Keratinocyte (primary cell): ENCODE results near the gene DNAJC7. TPM values are rescaled to one million over a fixed set of nuclear protein-coding genes. Genes with fewer than 3 reads are reported as not detected.

Source experiments
- DNase-seq: peaks from one replicate; pipeline ENCODE4 v3.0.0-alpha.2; 2011; ENCODE audit warnings: low read depth, missing footprints, low spot score
- FAIRE-seq: peaks from 2 replicates; lab custom pipeline; 2011; peaks lifted over from hg19 to GRCh38; lab: Jason Lieb, UNC
- H2AFZ ChIP-seq: 2 replicates; pipeline ENCODE4 v1.6.0; 2012; ENCODE audit warnings: low read length, control low read depth, inconsistent platforms; ENCODE audit not compliant: control insufficient read depth
- H3K27ac ChIP-seq: 2 replicates; pipeline ENCODE4 v1.5.1; 2011; ENCODE audit warnings: low read length; ENCODE audit not compliant: control insufficient read depth, insufficient read depth
- H3K27me3 ChIP-seq: 3 replicates; pipeline ENCODE4 v1.6.0; 2011; ENCODE audit warnings: low read length; ENCODE audit not compliant: control insufficient read depth, insufficient read depth; ENCODE audit errors: extremely low read depth
- H3K36me3 ChIP-seq, 2 experiments: 2 replicates in 1 of 2; 3 replicates in 1 of 2; pipeline ENCODE4 v1.5.1; 2011; ENCODE audit warnings: low read length in 2 of 2, mild to moderate bottlenecking in 1 of 2; ENCODE audit not compliant: control insufficient read depth in 2 of 2, insufficient read depth in 2 of 2; ENCODE audit errors: extremely low read depth in 1 of 2
- H3K4me1 ChIP-seq: 3 replicates; pipeline ENCODE4 v1.5.1; 2011; ENCODE audit warnings: low read length; ENCODE audit not compliant: control insufficient read depth, insufficient read depth; ENCODE audit errors: extremely low read depth
- H3K4me2 ChIP-seq: 3 replicates; pipeline ENCODE4 v1.6.0; 2011; ENCODE audit warnings: low read depth, low read length; ENCODE audit not compliant: control insufficient read depth, insufficient read depth; ENCODE audit errors: extremely low read depth
- H3K4me3 ChIP-seq, 3 experiments: fragments of 200-600 bp in 1 of 3; sonication (generic) in 1 of 3; 2 replicates in 2 of 3; 3 replicates in 1 of 3; pipeline ENCODE4 v1.5.1; 2011 to 2016; ENCODE audit warnings: low read length in 3 of 3, mild to moderate bottlenecking in 3 of 3, control low read depth in 2 of 3, inconsistent platforms in 1 of 3, low read depth in 1 of 3, mixed read lengths in 1 of 3, mixed run types in 1 of 3, moderate library complexity in 1 of 3; ENCODE audit not compliant: control insufficient read depth in 2 of 3, insufficient read depth in 2 of 3; ENCODE audit errors: extremely low read depth in 1 of 3
- H3K79me2 ChIP-seq: 2 replicates; pipeline ENCODE4 v1.6.0; 2012; ENCODE audit warnings: low read length; ENCODE audit not compliant: control insufficient read depth, insufficient read depth
- H3K9ac ChIP-seq: 3 replicates; pipeline ENCODE4 v1.6.0; 2011; ENCODE audit warnings: low read length; ENCODE audit not compliant: control insufficient read depth, insufficient read depth; ENCODE audit errors: extremely low read depth
- H3K9me1 ChIP-seq: 3 replicates; pipeline ENCODE4 v1.6.0; 2011; ENCODE audit warnings: low read length; ENCODE audit not compliant: control insufficient read depth, insufficient read depth; ENCODE audit errors: extremely low read depth
- H3K9me3 ChIP-seq: 2 replicates; pipeline ENCODE4 v1.5.1; 2012; ENCODE audit warnings: low read depth, low read length; ENCODE audit not compliant: control insufficient read depth
- H4K20me1 ChIP-seq: 3 replicates; pipeline ENCODE4 v1.6.0; 2011; ENCODE audit warnings: low read length; ENCODE audit not compliant: control insufficient read depth, insufficient read depth; ENCODE audit errors: extremely low read depth
- CTCF ChIP-seq, 3 experiments: IDR thresholded peaks in 1 of 3; conservative IDR thresholded peaks in 1 of 3; optimal IDR thresholded peaks in 1 of 3; 2 replicates in 2 of 3; 3 replicates in 1 of 3; pipeline versions ENCODE3 to v1.5.1; 2011; ENCODE audit warnings: low read length in 3 of 3, mild to moderate bottlenecking in 3 of 3, moderate library complexity in 2 of 3, control low read depth in 1 of 3, inconsistent platforms in 1 of 3; ENCODE audit not compliant: insufficient read depth in 2 of 3; ENCODE audit errors: extremely low read depth in 1 of 3
- EZH2 ChIP-seq: IDR thresholded peaks from one replicate; pipeline ENCODE4 v1.6.1; 2012; ENCODE audit warnings: inconsistent platforms, mild to moderate bottlenecking, low read length, moderate library complexity
- dilution Hi-C: fragments of 300-500 bp; cut with MboI; formaldehyde crosslinking; loops from one replicate; pipeline ENCODE4 v1.7.0; 2020; ENCODE audit warnings: low sequenced_read_pairs; ENCODE audit not compliant: extremely low pct_ligation_motif_present
- polyA plus RNA-seq, 5 experiments: library from polyadenylated mRNA; depleted of rRNA in 3 of 5; stranded (reverse) in 3 of 5; stranded (forward) in 1 of 5; unstranded in 1 of 5; fragments of >200 nt; gene quantifications; 1 replicate in 1 of 5; 2 replicates in 3 of 5; 3 replicates in 1 of 5; pipeline versions ENCODE4 v1.2.1 to v1.2.3, GENCODE V29; 2011 to 2012; ENCODE audit warnings: missing spikeins in 2 of 5, low read depth in 1 of 5, low replicate concordance in 1 of 5

Gene DNAJC7
- polyA plus RNA-seq, 1 donor (not counting 4 experiments of a cell fraction or from before 2014, with no cell fraction given): 82.5 TPM

DNA sequence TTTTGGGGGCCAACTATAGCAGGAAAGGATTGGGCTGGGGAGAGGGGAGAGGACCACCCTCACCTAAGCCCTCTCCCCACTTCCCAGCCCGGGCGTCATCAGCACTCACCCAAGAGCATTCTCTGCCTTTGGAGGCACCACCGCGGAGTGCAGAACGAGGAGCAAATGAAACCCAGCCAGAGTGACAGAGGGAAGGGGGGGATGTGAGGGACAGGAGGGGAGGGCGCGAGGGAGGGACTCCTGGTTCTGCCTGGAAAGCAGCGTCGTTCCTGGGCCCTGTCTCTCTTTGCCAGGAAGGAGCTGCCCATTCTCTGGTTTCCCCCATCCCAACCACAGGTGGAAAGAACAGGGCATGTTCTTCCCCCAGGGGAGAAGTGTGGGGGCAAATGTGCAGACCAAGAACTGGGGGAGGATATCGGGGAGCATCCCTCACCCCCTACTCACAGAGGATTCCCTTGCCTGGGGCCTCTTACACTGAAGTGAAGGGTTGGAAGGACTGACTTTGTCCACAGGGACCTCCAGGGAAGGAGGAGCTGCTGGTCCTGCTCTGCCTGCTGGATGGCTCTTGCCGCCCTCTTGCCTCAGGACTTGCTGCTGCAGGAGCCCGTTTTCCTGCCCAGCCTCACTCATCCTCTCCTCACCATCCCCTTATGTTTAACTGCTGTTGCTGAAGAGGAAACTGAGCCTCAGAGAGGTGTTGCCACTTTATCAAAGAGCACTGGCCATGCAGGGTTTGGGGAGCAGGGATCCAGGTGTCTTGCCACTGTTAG is 36.7 kb upstream of the DNAJC7 start:
- no peak overlapping the region for H2AFZ ChIP-seq
- no peaks in the 10 kb centered on the region for H3K9me3 ChIP-seq
- H3K27ac ChIP-seq: no peak overlapping the region
- H4K20me1 ChIP-seq: no peaks in the 10 kb centered on the region
- DNase-seq (no peak), FAIRE-seq (no peak)
- no peak for TF ChIP-seq EZH2
- TF ChIP-seq CTCF (optimal IDR thresholded peaks at IDR 0.05 in 1 of 3, IDR thresholded peaks at IDR 0.05 in 1 of 3, conservative IDR thresholded peaks at IDR 0.05 in 1 of 3; ENCODE audit: extremely low read depth in 1 of 3, insufficient read depth in 2 of 3, low read length in 3 of 3): no peak
- H3K79me2 ChIP-seq: no peaks in the 10 kb centered on the region
- no peak overlapping the region for H3K4me3 ChIP-seq
- dilution Hi-C loops: no loop called here
- H3K9me1 ChIP-seq: no peaks in the 10 kb centered on the region
- no peak overlapping the region for H3K9ac ChIP-seq
- H3K36me3 ChIP-seq: no peaks in the 10 kb centered on the region
- peaks cover 31% of the 10 kb centered on the region for H3K27me3 ChIP-seq
- H3K4me1 ChIP-seq: peaks cover 8% of the 10 kb centered on the region
- H3K4me2 ChIP-seq: no peak overlapping the region

- Histone ChIP-seq H3K4me1 (peaks cover 8% of the 10 kb centered on the region), H3K27ac (no peak overlapping the region), H3K36me3 (no peaks in the 10 kb centered on the region), H2AFZ (no peak overlapping the region), H3K79me2 (no peaks in the 10 kb centered on the region), H3K4me3 (no peak overlapping the region), H4K20me1 (no peaks in the 10 kb centered on the region), H3K9ac (no peak overlapping the region), H3K4me2 (no peak overlapping the region), H3K27me3 (peaks cover 32% of the 10 kb centered on the region), H3K9me1 (no peaks in the 10 kb centered on the region), H3K9me3 (no peaks in the 10 kb centered on the region)
- DNase-seq (no peak), FAIRE-seq (no peak)
- dilution Hi-C loops: no loop called here
- TF ChIP-seq EZH2: no peak
- no peak for TF ChIP-seq CTCF (optimal IDR thresholded peaks at IDR 0.05 in 1 of 3, IDR thresholded peaks at IDR 0.05 in 1 of 3, conservative IDR thresholded peaks at IDR 0.05 in 1 of 3; ENCODE audit: extremely low read depth in 1 of 3, insufficient read depth in 2 of 3, low read length in 3 of 3)
Observed at GRCh38 chr17:42052346-42052877, 35.2 kb upstream of the DNAJC7 start.
